HG03175 (cell line): Measurements from ENCODE around the gene TBCEL.
"Not testable (repeated sequence)": the region's sequence is repeated elsewhere in the genome, so short reads cannot be mapped to it uniquely, and the experiment has no call there.

ENCODE experiments used
- ATAC-seq: cut with Tn5 transposase; IDR thresholded peaks from one replicate; pipeline ENCODE4 v1.9.1; 2021; ENCODE audit warnings: mild to moderate bottlenecking, moderate library complexity; ENCODE audit not compliant: unreplicated experiment

The TBCEL gene

GRCh38 chr11:121104312-121104762, 80.4 kb downstream of the TBCEL start:
- no peak for ATAC-seq

GRCh38 chr11:121105063-121105480, 81.2 kb downstream of the TBCEL start:
- ATAC-seq: no peak

GRCh38 chr11:121105481-121106195, 81.7 kb downstream of the TBCEL start:
- ATAC-seq: no peak

- ATAC-seq: no peak
Observed at GRCh38 chr11:121106812-121107211, 82.9 kb downstream of the TBCEL start.

GRCh38 chr11:121108413-121108812, 84.5 kb downstream of the TBCEL start:
- no peak for ATAC-seq

GRCh38 chr11:121109471-121109870, 85.6 kb downstream of the TBCEL start:
- ATAC-seq: no peak

GRCh38 chr11:121109916-121110586, 86.1 kb downstream of the TBCEL start:
- no peak for ATAC-seq

- ATAC-seq: no peak
Observed at GRCh38 chr11:121110871-121111724, 87.2 kb downstream of the TBCEL start.

- peak; percentile 47 for ATAC-seq
Observed at GRCh38 chr11:121112498-121113455, 88.9 kb downstream of the TBCEL start.

GRCh38 chr11:121113611-121114010, 89.7 kb downstream of the TBCEL start:
- ATAC-seq: no peak

GRCh38 chr11:121115024-121115423, 91.1 kb downstream of the TBCEL start:
- ATAC-seq: not testable (repeated sequence)

GRCh38 chr11:121117788-121118187, 93.9 kb downstream of the TBCEL start:
- ATAC-seq: no peak

GRCh38 chr11:121119440-121119839, 95.5 kb downstream of the TBCEL start:
- ATAC-seq: no peak

GRCh38 chr11:121122328-121122727, 98.4 kb downstream of the TBCEL start:
- no peak for ATAC-seq

- ATAC-seq: no peak
Observed at GRCh38 chr11:121123496-121124069, 99.7 kb downstream of the TBCEL start.

GRCh38 chr11:121127809-121128208, 103.9 kb downstream of the TBCEL start:
- ATAC-seq: no peak

GRCh38 chr11:121129362-121130340, 105.7 kb downstream of the TBCEL start:
- no peak for ATAC-seq

- ATAC-seq: no peak
Observed at GRCh38 chr11:121131656-121132055, 107.8 kb downstream of the TBCEL start.
